ENCODE results near the gene TMEM126B.
"Not testable (repeated sequence)": the region's sequence is repeated elsewhere in the genome, so short reads cannot be mapped to it uniquely, and the experiment has no call there.

Gene TMEM126B

GRCh38 chr11:85668157-85668556 is 39.8 kb downstream of the TMEM126B start:
- no peak for ATAC-seq
- no peak for TF ChIP-seq TCF4 (CRISPR knock-in tag; IDR thresholded peaks at IDR 0.05; ENCODE audit: borderline replicate concordance)

- not testable (repeated sequence) for ATAC-seq
Measured at GRCh38 chr11:85670949-85671663, 42.7 kb downstream of the TMEM126B start.

- no peak for ATAC-seq
- TF ChIP-seq BACH2 (CRISPR knock-in tag; IDR thresholded peaks at IDR 0.05; ENCODE audit: borderline replicate concordance) (no peak), ZFP3 (CRISPR knock-in tag; IDR thresholded peaks at IDR 0.05) (no peak), SNAI2 (CRISPR knock-in tag; IDR thresholded peaks at IDR 0.05) (no peak), GLIS3 (CRISPR knock-in tag; IDR thresholded peaks at IDR 0.05) (no peak), OSR1 (CRISPR knock-in tag; IDR thresholded peaks at IDR 0.05) (no peak), ISL1 (CRISPR knock-in tag; IDR thresholded peaks at IDR 0.05) (no peak), ZNF70 (CRISPR knock-in tag; IDR thresholded peaks at IDR 0.05) (no peak), ZNF565 (CRISPR knock-in tag; conservative IDR thresholded peaks at IDR 0.05; ENCODE audit: low read depth) (no peak), PPARA (CRISPR knock-in tag; IDR thresholded peaks at IDR 0.05; ENCODE audit: borderline replicate concordance) (no peak)
Measured at GRCh38 chr11:85672105-85672902, 43.9 kb downstream of the TMEM126B start.

GRCh38 chr11:85673393-85673792 is 45.0 kb downstream of the TMEM126B start:
- no peak for TF ChIP-seq ZNF565 (CRISPR knock-in tag; conservative IDR thresholded peaks at IDR 0.05; ENCODE audit: low read depth)
- TF ChIP-seq CREB5 (CRISPR knock-in tag; IDR thresholded peaks at IDR 0.05; ENCODE audit: low read depth) = no peak
- no peak for TF ChIP-seq CSRNP3 (CRISPR knock-in tag; IDR thresholded peaks at IDR 0.05)
- no peak for TF ChIP-seq BACH2 (CRISPR knock-in tag; IDR thresholded peaks at IDR 0.05; ENCODE audit: borderline replicate concordance)
- TF ChIP-seq SNAI2 (CRISPR knock-in tag; IDR thresholded peaks at IDR 0.05) = no peak
- TF ChIP-seq TCF4 (CRISPR knock-in tag; IDR thresholded peaks at IDR 0.05; ENCODE audit: borderline replicate concordance) = no peak
- no peak for TF ChIP-seq ZNF8 (CRISPR knock-in tag; IDR thresholded peaks at IDR 0.05)
- TF ChIP-seq POU6F1 (CRISPR knock-in tag; IDR thresholded peaks at IDR 0.05; ENCODE audit: borderline replicate concordance, low read depth) = no peak
- TF ChIP-seq PPARA (CRISPR knock-in tag; IDR thresholded peaks at IDR 0.05; ENCODE audit: borderline replicate concordance) = no peak
- TF ChIP-seq ZFP30 (CRISPR knock-in tag; IDR thresholded peaks at IDR 0.05) = no peak
- TF ChIP-seq PATZ1 (CRISPR knock-in tag; IDR thresholded peaks at IDR 0.05; ENCODE audit: borderline replicate concordance) = no peak
- no peak for TF ChIP-seq TSHZ2 (CRISPR knock-in tag; IDR thresholded peaks at IDR 0.05)
- TF ChIP-seq TOX (CRISPR knock-in tag; IDR thresholded peaks at IDR 0.05; ENCODE audit: borderline replicate concordance) = no peak
- ATAC-seq = no peak

All from SK-N-SH treated with all-trans-retinoic acid at 6 μM for 48 hours (cell line).